Tibial artery (tissue), 4 donors: ENCODE data around the gene ACOXL.

Experiments
- DNase-seq, 2 donors: peaks; one replicate each; pipeline ENCODE4 v3.0.0-alpha.2; 2019
- H3K27ac ChIP-seq, 2 donors: fragments of 200-600 bp; sonication (generic) in 1 of 2; 1 replicate in 1 of 2; 2 replicates in 1 of 2; pipeline ENCODE4 v1.5.1; 2018 to 2019; ENCODE audit warnings: mild to moderate bottlenecking in 1 of 2
- H3K27me3 ChIP-seq, 2 donors: fragments of 200-600 bp; sonication (generic) in 1 of 2; one replicate each; pipeline versions ENCODE4 v1.5.1 to v1.6.0; 2016 to 2019
- H3K36me3 ChIP-seq, 3 donors: fragments of 200-600 bp; sonication (generic) in 2 of 3; one replicate each; pipeline ENCODE4 v1.5.1; 2016 to 2019; ENCODE audit warnings: mild to moderate bottlenecking in 2 of 3
- H3K4me1 ChIP-seq, 4 donors: fragments of 200-600 bp; sonication (generic) in 2 of 4; 1 replicate in 3 of 4; 2 replicates in 1 of 4; pipeline ENCODE4 v1.5.1; 2016 to 2019
- H3K4me3 ChIP-seq, 2 donors: fragments of 200-600 bp; sonication (generic) in 1 of 2; 1 replicate in 1 of 2; 2 replicates in 1 of 2; pipeline ENCODE4 v1.5.1; 2018 to 2019; ENCODE audit warnings: mild to moderate bottlenecking in 2 of 2
- H3K9me3 ChIP-seq, 3 donors: fragments of 200-600 bp; sonication (generic) in 1 of 3; one replicate each; pipeline ENCODE4 v1.5.1; 2016 to 2019
- intact Hi-C: fragments of 100-400 bp; cut with DNase I; formaldehyde crosslinking; loops from one replicate; pipeline ENCODE4 v1.15.0; 2023; ENCODE audit warnings: low total_unique reads
- TF ChIP-seq, protein P1 (sequence below), 2 experiments: fragments of 200-600 bp in 1 of 2; fragments of 450-650 bp in 1 of 2; IDR thresholded peaks; one replicate each; pipeline ENCODE4 v1.5.1; 2017 to 2019; ENCODE audit warnings: antibody characterized with exemption in 2 of 2, mild to moderate bottlenecking in 1 of 2, moderate library complexity in 1 of 2

ACOXL gene

GRCh38 chr2:110843496-110843895, 111.1 kb downstream of the ACOXL start:
- TF ChIP-seq, protein P1, sequence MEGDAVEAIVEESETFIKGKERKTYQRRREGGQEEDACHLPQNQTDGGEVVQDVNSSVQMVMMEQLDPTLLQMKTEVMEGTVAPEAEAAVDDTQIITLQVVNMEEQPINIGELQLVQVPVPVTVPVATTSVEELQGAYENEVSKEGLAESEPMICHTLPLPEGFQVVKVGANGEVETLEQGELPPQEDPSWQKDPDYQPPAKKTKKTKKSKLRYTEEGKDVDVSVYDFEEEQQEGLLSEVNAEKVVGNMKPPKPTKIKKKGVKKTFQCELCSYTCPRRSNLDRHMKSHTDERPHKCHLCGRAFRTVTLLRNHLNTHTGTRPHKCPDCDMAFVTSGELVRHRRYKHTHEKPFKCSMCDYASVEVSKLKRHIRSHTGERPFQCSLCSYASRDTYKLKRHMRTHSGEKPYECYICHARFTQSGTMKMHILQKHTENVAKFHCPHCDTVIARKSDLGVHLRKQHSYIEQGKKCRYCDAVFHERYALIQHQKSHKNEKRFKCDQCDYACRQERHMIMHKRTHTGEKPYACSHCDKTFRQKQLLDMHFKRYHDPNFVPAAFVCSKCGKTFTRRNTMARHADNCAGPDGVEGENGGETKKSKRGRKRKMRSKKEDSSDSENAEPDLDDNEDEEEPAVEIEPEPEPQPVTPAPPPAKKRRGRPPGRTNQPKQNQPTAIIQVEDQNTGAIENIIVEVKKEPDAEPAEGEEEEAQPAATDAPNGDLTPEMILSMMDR (IDR thresholded peaks at IDR 0.05): no peak
- intact Hi-C loops: no loop called here
- Histone ChIP-seq H3K4me1 (no peaks in the 10 kb centered on the region), H3K36me3 (no peaks in the 10 kb centered on the region), H3K27ac (no peak overlapping the region), H3K27me3 (peaks cover 0 to 2% of the 10 kb centered on the region in 2 donors), H3K4me3 (no peak overlapping the region), H3K9me3 (no peaks in the 10 kb centered on the region)
- no peak for DNase-seq

DNA sequence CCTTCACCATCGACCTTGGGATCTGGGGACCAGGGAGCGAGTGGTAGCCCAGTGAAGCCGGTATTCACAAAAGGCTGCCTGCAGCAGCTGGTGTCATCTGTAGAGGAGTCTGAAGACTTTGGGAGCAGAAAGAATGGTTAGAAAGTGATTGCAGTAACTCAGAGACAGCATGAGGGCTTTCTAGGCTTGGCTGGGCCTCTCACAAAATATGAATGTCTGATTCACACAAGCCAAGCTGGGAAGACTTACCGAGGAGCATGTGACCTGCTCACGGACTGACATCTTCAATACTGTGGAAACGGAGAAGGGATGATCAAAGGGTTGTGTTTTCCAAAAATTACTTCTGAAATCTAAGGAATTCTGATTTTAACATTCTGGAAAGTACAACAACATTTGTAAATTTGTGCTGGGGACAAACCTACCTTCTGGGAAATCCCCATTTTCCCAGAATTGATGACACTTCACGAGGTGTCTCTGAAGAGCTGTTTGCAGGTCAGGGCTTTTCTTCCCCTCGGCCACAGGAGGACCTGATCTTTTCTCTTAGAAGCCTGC, 111.7 kb downstream of the ACOXL start:
- intact Hi-C loops: no loop called here
- no peak for DNase-seq
- TF ChIP-seq, protein P1 (IDR thresholded peaks at IDR 0.05): no peak

DNA sequence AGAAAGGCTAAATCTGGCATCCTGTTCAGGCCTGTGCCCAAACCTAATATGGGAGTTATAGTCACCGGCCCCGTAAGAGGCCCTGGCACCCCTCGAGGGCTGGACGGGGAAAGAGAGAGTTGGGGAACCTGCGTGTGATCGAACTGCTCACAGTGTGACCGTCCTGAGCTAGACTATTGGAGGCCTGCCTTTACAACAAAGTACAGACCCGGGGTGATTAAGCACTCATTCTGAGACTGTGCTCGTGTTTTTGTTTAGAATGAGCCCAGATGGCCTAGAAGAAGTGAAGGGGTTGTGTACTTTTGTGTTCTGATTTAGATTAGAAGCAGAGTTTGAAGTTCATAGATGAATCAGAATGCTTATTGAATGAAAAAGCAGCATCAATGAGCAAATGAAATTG, 115.3 kb downstream of the ACOXL start:
- intact Hi-C loops: no loop called here
- Histone ChIP-seq H3K27ac (no peak overlapping the region), H3K9me3 (no peaks in the 10 kb centered on the region), H3K4me3 (no peak overlapping the region), H3K4me1 (no peaks in the 10 kb centered on the region), H3K36me3 (no peaks in the 10 kb centered on the region), H3K27me3 (no peaks in the 10 kb centered on the region)
- DNase-seq: no peak
- TF ChIP-seq, protein P1 (IDR thresholded peaks at IDR 0.05): no peak

More for the DNA sequence above, 111.7 kb downstream of the ACOXL start:
- no peak overlapping the region for H3K4me3 ChIP-seq
- H3K4me1 ChIP-seq: no peaks in the 10 kb centered on the region
- H3K36me3 ChIP-seq: no peaks in the 10 kb centered on the region
- H3K27ac ChIP-seq: no peak overlapping the region
- peaks cover 0 to 2% of the 10 kb centered on the region in 2 donors for H3K27me3 ChIP-seq
- no peaks in the 10 kb centered on the region for H3K9me3 ChIP-seq

DNA sequence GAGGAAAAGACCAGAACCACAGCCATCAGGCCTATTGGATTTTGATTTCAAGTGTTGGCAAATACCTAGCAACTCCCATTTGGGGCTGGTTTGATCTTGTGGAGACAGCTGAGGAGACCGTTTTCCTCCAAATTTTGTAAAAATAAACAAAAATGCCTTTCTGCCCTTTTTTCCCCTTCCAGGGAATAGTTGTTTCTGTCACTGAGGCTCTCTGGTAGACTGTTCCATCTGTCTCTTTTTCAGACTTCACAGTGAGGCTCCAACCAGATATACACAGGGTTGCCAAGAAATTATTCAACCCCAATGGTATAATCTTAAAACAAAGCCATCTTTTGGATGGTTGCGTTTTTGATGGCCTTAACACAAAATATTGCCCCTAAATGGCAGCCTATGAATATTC, 115.7 kb downstream of the ACOXL start:
- TF ChIP-seq, protein P1 (IDR thresholded peaks at IDR 0.05): no peak
- H3K27me3 ChIP-seq: no peaks in the 10 kb centered on the region
- intact Hi-C loops: no loop called here
- H3K4me1 ChIP-seq: no peaks in the 10 kb centered on the region
- no peaks in the 10 kb centered on the region for H3K9me3 ChIP-seq
- DNase-seq: no peak
- no peak overlapping the region for H3K4me3 ChIP-seq
- H3K36me3 ChIP-seq: no peaks in the 10 kb centered on the region
- H3K27ac ChIP-seq: no peak overlapping the region

DNA sequence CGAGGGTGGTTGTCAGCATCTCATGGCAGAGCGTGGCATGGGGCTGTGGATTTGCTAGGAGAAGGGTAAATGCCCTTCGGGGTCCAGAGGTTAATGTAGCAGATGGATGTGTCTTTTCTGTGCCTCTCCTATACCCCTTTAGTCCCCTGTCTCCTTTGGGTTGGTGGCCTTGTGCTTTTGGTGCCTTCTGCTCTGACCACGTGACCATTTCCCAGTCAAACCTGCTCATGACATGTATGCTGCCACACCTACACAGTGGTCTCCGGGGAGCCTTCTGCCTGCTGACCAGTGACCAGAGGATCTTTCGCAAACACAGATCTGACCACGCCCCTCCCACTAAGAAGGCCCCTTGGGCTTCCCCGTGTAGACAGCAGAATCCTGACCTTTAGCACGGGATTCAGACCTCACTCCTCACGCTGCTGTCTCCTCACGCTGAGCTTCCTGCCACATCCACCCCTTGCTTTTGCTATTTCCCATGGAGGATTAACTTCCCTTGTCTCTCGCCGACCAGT, 116.2 kb downstream of the ACOXL start:
- no peak for DNase-seq
- no peak overlapping the region for H3K27ac ChIP-seq
- no peaks in the 10 kb centered on the region for H3K4me1 ChIP-seq
- H3K36me3 ChIP-seq: no peaks in the 10 kb centered on the region
- no peaks in the 10 kb centered on the region for H3K9me3 ChIP-seq
- H3K27me3 ChIP-seq: no peaks in the 10 kb centered on the region
- TF ChIP-seq, protein P1 (IDR thresholded peaks at IDR 0.05): no peak
- intact Hi-C loops: no loop called here
- H3K4me3 ChIP-seq: no peak overlapping the region

- Histone ChIP-seq H3K4me3 (no peak overlapping the region), H3K27ac (no peak overlapping the region), H3K36me3 (no peaks in the 10 kb centered on the region), H3K9me3 (no peaks in the 10 kb centered on the region), H3K4me1 (no peaks in the 10 kb centered on the region), H3K27me3 (no peaks in the 10 kb centered on the region)
- TF ChIP-seq, protein P1 (IDR thresholded peaks at IDR 0.05): no peak
- no peak for DNase-seq
- intact Hi-C loops: no loop called here
These were observed 119.2 kb downstream of the ACOXL start for GRCh38 chr2:110851531-110851930.
